HG02678 (cell line): Measurements from ENCODE around the gene VSTM2B.

Experiments used
- ATAC-seq: cut with Tn5 transposase; IDR thresholded peaks from one replicate; pipeline ENCODE4 v1.9.1; 2021; ENCODE audit warnings: mild to moderate bottlenecking, moderate library complexity; ENCODE audit not compliant: unreplicated experiment

Gene VSTM2B

DNA sequence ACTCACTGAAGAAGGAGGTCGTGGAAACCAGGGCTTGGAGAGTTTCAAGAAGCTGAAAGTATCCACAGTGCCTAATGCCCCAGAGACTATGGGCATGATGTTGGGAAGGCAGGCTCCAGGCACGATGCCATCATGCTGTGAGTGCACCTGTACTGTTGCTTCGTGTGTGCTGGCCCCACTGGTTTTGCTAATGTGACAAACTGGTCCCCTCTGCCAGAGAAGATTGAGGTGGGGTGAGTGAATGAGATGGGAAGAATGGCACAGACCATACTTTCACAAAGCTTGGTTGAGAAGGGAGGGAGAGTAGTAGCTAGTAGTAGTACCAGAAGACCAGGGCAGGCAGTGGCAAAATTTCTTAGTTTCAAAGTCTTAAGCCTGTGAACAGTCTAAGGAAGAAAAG is 61.3 kb downstream of the VSTM2B start:
- ATAC-seq: no peak

DNA sequence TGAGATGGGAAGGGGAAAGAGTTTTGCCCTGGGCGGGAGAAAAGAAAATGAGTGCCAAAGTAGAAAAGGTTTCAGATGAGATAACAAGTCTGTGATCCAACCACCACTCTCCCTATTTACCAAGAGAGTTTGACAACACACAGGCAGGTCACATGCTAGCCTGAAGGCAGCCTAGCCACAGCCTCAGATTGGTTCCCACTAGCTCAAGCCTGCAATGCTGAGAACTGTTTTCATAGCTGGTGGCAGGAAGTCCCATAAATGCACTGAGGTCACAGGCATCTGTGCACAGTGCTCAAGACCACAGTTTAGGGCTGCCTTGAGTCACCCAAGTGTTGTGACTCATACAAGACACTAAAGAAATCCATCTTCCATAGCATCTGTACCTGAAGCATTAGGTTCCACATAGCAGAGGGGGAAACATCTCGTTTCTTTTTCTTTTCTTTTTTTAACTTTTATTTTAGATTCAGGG is 61.8 kb downstream of the VSTM2B start:
- ATAC-seq: no peak

GRCh38 chr19:29588095-29588494 is 62.3 kb downstream of the VSTM2B start:
- ATAC-seq: no peak

DNA sequence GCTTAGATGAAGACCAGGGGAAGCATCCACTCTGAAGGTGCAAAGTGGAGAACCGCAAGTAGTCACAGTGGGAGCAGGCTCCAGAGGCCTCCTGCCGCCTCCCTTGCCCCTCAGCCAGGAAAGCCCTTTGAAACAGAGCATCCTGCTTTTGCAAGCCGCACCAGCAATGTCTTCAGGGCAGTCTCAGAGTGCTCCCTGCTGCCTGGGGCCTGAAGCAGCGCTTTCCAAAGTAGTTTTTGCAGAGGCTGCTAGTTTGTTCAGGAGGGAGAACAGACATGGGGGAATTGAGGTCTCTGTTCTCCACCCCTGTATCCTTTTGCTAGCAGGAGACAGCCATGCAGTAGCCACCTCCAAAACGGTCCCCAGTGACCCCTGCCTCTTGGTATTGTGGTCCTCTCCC is 64.5 kb downstream of the VSTM2B start:
- no peak for ATAC-seq

GRCh38 chr19:29591670-29592069 is 65.9 kb downstream of the VSTM2B start:
- no peak for ATAC-seq

DNA sequence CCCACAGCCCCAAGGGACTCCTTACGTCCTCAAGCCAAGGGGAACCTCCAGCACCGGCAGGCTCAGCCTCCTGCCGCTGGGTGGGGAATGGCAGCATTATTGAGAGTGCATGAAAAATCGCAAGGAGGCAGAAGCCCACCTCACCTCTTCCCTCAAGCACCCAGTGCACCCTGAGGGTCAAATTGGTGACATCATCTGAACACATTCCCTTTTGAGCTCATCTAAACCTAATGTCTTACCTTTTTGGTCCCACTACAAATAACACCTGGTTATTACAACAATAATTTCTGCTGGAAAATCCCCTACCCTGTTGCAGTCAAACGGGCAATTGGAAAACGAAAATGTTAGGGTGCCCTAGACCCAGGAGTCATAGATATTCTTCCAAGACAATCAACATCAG is 68.1 kb downstream of the VSTM2B start:
- ATAC-seq: no peak

DNA sequence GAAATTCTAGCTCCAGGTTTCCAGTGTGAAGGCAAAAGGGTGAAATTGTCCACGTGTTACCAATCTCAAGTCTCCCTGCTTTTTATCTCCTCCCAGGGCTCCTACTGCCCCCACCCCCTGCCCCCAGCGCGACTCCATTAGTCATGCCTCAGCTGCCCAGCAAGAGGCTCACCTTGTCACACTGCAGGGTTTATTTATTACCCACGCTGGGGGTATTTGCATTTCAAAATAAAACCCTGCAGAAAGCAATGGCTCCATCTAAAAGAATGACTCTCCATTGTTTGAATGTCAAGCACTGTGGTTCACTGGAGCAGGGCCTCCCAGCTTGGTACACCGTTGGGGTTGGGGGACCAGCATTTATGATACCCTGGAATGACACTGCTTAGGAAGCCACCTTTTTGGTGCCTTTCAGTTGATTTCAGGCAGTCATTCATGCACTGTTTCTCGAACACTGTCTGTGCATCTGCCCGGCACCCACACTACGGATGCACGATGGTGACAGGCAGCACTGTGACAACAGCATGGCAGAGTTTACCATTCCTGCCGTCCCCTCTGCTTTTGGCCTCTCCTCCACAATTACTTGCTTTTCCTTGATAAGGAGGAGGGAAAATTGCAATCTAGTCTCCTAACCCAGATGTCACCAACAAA is 70.4 kb downstream of the VSTM2B start:
- ATAC-seq: no peak

DNA sequence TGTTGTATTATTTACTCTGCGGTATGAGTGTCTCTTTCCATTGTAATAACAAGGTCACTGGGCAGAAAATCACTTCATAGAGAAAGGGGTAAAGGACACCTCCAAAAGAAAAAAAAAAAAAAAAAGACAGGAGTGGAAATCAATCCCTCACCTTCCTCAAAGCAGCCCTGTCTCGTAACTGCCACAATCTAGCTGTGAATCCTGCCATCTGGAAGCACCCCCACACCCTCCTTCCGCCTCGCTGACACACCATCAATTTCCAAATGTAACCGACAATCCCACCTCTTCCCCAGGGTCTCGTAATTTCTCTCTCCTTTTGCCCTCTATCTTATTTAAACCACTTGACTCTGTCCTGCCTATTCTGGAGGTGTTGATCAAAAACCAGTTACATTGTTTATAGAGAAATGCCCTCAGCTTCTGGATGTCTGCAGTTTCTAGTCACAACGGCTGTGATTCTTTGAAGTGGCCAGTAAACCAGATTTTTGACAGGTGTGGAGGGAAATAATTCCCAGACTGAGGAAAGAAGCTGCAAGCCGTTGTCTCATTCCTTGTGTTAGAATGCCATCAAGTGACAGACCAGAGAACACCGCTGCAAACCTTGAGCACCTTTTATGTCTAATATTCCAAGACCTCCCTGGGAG is 71.2 kb downstream of the VSTM2B start:
- ATAC-seq: no peak

GRCh38 chr19:29598036-29598435 is 72.2 kb downstream of the VSTM2B start:
- no peak for ATAC-seq

GRCh38 chr19:29598496-29598895 is 72.7 kb downstream of the VSTM2B start:
- ATAC-seq: no peak

DNA sequence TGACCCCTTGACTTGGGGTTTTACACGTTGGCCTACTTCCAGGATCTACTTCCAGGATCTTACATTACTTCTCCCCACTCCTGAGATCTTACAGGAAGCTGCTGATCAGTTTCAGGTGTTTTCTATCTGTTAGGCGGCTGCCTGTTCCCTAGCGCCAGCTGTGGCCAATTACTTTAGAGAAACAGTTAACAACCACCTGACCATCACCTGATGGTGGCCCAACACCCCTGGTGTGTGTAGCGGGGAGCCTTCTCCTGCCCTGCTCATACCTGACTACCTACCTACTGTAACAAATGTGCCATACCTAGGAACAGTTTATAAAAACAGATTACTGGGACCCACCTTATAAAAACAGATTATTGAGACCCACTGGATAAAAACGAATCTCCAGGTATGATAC is 77.5 kb downstream of the VSTM2B start:
- ATAC-seq: no peak

DNA sequence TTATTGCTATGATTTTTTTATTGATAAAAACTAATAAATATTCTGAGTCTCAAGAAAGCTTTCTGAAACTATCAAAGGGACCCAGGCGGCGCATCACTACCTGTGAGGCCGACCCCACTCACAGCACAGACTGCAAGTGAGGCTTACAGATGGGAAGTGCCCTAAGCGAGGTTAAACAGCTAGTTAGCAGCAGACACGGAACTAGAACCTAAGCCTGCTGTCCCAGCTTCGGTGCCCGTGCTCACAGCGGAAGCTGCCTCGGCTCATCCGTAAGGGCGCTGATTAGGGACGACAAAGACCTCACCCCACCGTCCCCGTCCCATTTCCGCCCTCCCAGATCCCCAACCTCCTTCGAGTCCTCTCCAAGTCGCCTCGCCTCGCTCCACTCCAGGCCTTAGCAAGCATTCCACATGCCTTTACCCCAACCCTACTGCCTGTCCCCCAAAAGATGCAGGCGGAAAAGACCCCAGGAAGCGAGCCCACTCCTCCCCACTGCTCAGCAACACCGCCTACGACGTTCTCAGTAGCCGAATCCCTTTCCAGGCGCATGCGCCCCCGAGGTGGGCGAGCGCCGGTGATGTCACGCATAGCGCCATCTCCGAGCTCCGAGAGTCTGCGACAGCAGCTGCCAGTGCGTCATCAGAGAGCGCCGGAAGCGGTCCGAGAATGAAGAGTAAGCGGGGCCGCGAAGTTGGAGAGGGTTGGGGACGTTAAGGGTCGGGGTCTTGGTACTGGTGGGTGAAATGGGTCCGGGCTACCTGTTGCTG is 80.0 kb downstream of the VSTM2B start, which contains the start of gene POP4:
Gene POP4 (plus strand): TSS at position 631 of the 767 bp plus-strand sequence. CDS start 36 bp downstream, at position 667.
- ATAC-seq: peak; percentile 71

DNA sequence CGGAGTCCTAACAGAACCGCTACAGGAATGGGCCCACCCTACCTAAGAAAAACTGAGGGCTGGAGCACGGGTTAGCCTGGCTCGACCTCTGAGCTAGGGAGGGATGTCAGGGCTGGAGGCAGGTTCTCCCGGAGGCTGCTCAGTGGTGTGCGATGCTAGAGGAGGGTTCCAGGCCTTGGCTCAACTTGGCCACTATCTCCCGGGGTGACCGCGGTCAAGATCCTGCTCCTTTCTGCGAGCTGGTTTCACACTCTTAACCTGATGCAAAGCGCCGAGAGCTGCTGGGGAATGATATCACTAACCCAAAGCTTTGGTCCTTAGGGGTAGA is 80.6 kb downstream of the VSTM2B start:
- ATAC-seq: peak; percentile 26

DNA sequence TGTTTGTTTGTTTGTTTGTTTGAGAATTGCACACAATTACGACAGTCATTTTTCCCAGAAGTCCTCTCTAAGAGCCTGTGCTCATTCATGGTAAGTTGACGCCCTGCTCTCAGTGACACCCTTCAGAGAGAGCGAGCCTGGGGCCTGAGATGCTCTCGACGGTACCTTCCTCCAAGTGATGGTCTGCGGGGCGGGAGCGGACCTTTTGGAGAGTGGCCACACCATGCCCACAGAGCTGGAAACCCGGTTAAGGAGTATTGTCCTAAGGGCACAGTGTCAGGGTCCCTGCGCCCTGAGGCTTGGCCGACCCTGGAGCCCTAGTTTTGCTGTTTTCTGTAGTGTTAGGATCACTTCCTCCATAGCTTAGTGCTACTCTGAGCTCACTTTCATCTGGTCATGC is 83.8 kb downstream of the VSTM2B start:
- no peak for ATAC-seq

- ATAC-seq: no peak
Measured at GRCh38 chr19:29610213-29610573, 84.4 kb downstream of the VSTM2B start.

DNA sequence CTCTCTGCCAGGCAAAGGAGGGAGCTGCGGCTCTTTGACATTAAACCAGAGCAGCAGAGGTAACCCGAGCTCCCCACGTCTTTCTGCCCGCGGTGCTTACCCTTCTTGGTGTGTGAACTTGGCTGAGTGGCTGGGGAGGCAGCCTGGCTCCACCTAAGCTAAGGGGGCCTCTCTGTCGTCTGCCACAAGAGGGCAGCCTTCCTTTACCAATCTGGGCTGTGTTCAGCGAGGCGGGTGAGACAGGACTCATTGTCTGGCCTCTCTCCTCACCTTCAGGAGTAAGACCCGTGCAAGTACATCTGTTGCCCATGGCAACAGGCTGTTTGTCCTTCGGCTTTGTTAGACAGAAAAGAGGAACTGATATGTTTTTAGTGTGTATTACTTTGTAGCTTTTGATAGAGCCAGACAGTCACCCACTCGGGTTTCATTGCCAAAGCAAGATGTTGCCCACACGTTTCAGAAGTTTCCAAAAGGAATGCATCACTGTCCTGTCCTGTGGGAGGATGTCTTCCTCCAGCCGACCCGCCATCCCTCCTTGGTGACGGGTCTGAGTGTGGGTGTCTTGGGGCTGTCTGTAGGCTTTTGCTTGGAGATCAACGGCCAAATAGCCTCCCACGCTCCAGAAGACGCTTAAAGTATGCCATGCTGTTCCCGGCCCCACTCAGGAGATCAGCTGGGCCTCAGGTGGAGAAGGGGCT is 84.9 kb downstream of the VSTM2B start:
- ATAC-seq: peak; percentile 69

GRCh38 chr19:29612121-29612520 is 86.3 kb downstream of the VSTM2B start:
- ATAC-seq: no peak

DNA sequence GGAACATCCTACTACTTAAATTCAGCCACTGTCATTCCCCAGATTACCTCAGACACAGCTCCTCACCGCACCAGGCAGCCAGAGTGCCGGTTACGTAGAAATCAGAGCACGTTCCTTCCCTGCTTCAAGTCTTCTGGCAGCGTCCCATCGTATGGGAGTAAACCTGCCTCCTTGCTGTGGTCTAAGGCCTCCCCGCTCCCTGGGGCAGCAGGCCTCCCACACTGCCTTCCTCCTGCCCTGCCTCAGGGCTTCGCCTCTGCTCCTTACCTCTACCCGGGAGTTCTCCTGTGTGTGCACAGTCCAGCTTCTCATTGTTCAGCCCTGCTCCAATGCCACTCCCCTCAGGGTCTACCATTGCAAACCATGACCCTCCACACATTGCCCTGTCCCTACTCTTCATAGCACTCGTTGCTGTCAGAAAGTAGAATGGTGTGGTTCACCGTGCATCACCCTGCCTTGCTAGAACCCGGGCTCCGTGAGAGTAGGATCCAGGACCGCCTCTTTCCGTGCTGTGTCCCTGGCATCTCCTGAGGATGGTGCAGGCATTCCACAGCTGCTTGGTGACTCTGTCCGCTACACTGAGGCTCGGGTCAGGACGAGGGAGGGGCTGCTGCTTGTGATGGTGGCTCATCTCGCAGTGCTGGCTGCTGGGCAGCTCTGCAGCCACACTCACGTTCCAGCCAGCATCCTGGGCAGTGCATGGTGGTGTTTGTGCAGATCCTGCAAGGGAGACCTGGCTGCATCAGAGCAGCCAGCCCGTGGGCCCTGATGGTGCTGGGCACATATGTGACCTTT is 87.2 kb downstream of the VSTM2B start:
- no peak for ATAC-seq

- ATAC-seq: no peak
Measured at GRCh38 chr19:29614046-29614445, 88.3 kb downstream of the VSTM2B start.
